HepG2 (cell line): ENCODE data around the gene CRTC2. TPM values are rescaled to one million over a fixed set of nuclear protein-coding genes. Genes with fewer than 3 reads are reported as not detected.
A peak's percentile ranks its signal among the peaks of the same experiment; 100 is the strongest.

ENCODE experiments used
- HNF4A ChIP-seq: sonication (generic); formaldehyde crosslinking; IDR thresholded peaks from 2 replicates; pipeline ENCODE4 v1.4.0; 2020; ENCODE audit warnings: missing genetic modification reagents
- IKZF5 ChIP-seq: IDR thresholded peaks from 2 replicates; pipeline ENCODE4 v1.6.1; 2018; ENCODE audit warnings: missing genetic modification reagents, mild to moderate bottlenecking, missing compliant biosample characterization
- KIAA2018 ChIP-seq: sonication (generic); formaldehyde crosslinking; IDR thresholded peaks from 2 replicates; pipeline ENCODE4 v1.5.0; 2020; ENCODE audit warnings: mild to moderate bottlenecking, missing genetic modification reagents, borderline replicate concordance
- RNF219 ChIP-seq: sonication (generic); formaldehyde crosslinking; IDR thresholded peaks from 2 replicates; pipeline ENCODE4 v1.5.0; 2020; ENCODE audit warnings: mild to moderate bottlenecking, missing genetic modification reagents
- U2AF1 ChIP-seq: fragments of 200-400 bp; formaldehyde crosslinking; optimal IDR thresholded peaks from 2 replicates; pipeline ENCODE3; 2017; ENCODE audit warnings: mild to moderate bottlenecking, low read depth, low read length
- ZBTB38 ChIP-seq: sonication (generic); formaldehyde crosslinking; IDR thresholded peaks from 2 replicates; pipeline ENCODE4 v1.5.1; 2020; ENCODE audit warnings: mild to moderate bottlenecking, missing genetic modification reagents
- ZNF124 ChIP-seq: sonication (generic); formaldehyde crosslinking; IDR thresholded peaks from 2 replicates; pipeline ENCODE4 v1.4.0; 2020; ENCODE audit warnings: missing genetic modification reagents
- ZNF232 ChIP-seq: sonication (generic); formaldehyde crosslinking; IDR thresholded peaks from 2 replicates; pipeline ENCODE4 v1.4.0; 2020; ENCODE audit warnings: missing genetic modification reagents, borderline replicate concordance
- ZNF605 ChIP-seq: sonication (generic); formaldehyde crosslinking; IDR thresholded peaks from 2 replicates; pipeline ENCODE4 v1.8.0; 2022; ENCODE audit warnings: mild to moderate bottlenecking, missing genetic modification reagents
- ZNF616 ChIP-seq: sonication (generic); formaldehyde crosslinking; IDR thresholded peaks from 2 replicates; pipeline ENCODE4 v1.5.0; 2020; ENCODE audit warnings: low read depth, mild to moderate bottlenecking, missing genetic modification reagents
- ZNF644 ChIP-seq: IDR thresholded peaks from 2 replicates; pipeline ENCODE4 v1.6.1; 2016; ENCODE audit warnings: low read depth
- ZNF704 ChIP-seq: sonication (generic); formaldehyde crosslinking; IDR thresholded peaks from 2 replicates; pipeline ENCODE4 v1.8.1; 2023; ENCODE audit warnings: mild to moderate bottlenecking, inconsistent platforms, moderate library complexity, missing genetic modification reagents, borderline replicate concordance
- ZNF747 ChIP-seq: sonication (generic); formaldehyde crosslinking; IDR thresholded peaks from 2 replicates; pipeline ENCODE4 v1.8.1; 2023; ENCODE audit warnings: missing genetic modification reagents, mild to moderate bottlenecking, borderline replicate concordance
- ZNF772 ChIP-seq: sonication (generic); formaldehyde crosslinking; IDR thresholded peaks from 2 replicates; pipeline ENCODE4 v1.5.0; 2020; ENCODE audit warnings: mild to moderate bottlenecking, missing genetic modification reagents
- ZSCAN31 ChIP-seq: sonication (generic); formaldehyde crosslinking; IDR thresholded peaks from 2 replicates; pipeline ENCODE4 v1.5.0; 2020; ENCODE audit warnings: low read depth, mild to moderate bottlenecking, missing genetic modification reagents
- polyA plus RNA-seq, 8 experiments: library from polyadenylated mRNA; depleted of rRNA in 3 of 8; stranded (reverse) in 7 of 8; unstranded in 1 of 8; fragments of >200 nt; fragmentation: Illumina TruSeq in 4 of 8; extraction: Trizol in 4 of 8; gene quantifications; 2 replicates each; pipeline versions ENCODE4 v1.2.1 to v1.2.3, GENCODE V29; 2011 to 2016; ENCODE audit warnings: low read depth in 4 of 8, missing spikeins in 1 of 8, mixed read lengths in 1 of 8; ENCODE audit not compliant: insufficient read depth in 1 of 8
- total RNA-seq, 5 experiments: library from RNA; depleted of rRNA; stranded (reverse); fragments of >200 nt; fragmentation: Illumina TruSeq; extraction: Trizol; gene quantifications; 2 replicates each; pipeline ENCODE4 v1.2.3, GENCODE V29; 2016; ENCODE audit warnings: low read depth in 1 of 5
- TF ChIP-seq, protein P1 (sequence below): IDR thresholded peaks from 2 replicates; pipeline ENCODE4 v1.6.1; 2016; ENCODE audit warnings: missing compliant biosample characterization, missing genetic modification reagents, borderline replicate concordance

Gene CRTC2
- total and polyA plus RNA-seq, 2 of the 13 experiments (the other 11 are each of a cell fraction or from before 2014, with no cell fraction given): 6.1 to 26.7 TPM

- TF ChIP-seq U2AF1: no peak
- TF ChIP-seq ZBTB38 (CRISPR knock-in tag): no peak
- TF ChIP-seq ZNF772: peak; percentile 78
- TF ChIP-seq KIAA2018: no peak
- 0 out of 2 replicates have a peak, but pooled peaks have one; percentile 72 for TF ChIP-seq ZSCAN31 (CRISPR knock-in tag)
- TF ChIP-seq ZNF124 (CRISPR knock-in tag): no peak
- TF ChIP-seq ZNF616 (CRISPR knock-in tag): no peak
- no peak for TF ChIP-seq ZNF704 (CRISPR knock-in tag)
- TF ChIP-seq HNF4A (CRISPR knock-in tag): no peak
- TF ChIP-seq ZNF644: no peak
- 0 out of 2 replicates have a peak, but pooled peaks have one; percentile 49 for TF ChIP-seq ZNF605 (CRISPR knock-in tag)
- TF ChIP-seq ZNF747 (CRISPR knock-in tag): 0 out of 2 replicates have a peak, but pooled peaks have one; percentile 38
- TF ChIP-seq IKZF5 (CRISPR knock-in tag): no peak
- TF ChIP-seq RNF219: no peak
- TF ChIP-seq, protein P1, sequence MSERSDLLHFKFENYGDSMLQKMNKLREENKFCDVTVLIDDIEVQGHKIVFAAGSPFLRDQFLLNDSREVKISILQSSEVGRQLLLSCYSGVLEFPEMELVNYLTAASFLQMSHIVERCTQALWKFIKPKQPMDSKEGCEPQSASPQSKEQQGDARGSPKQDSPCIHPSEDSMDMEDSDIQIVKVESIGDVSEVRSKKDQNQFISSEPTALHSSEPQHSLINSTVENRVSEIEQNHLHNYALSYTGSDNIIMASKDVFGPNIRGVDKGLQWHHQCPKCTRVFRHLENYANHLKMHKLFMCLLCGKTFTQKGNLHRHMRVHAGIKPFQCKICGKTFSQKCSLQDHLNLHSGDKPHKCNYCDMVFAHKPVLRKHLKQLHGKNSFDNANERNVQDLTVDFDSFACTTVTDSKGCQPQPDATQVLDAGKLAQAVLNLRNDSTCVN (CRISPR knock-in tag): no peak
- TF ChIP-seq ZNF232 (CRISPR knock-in tag): no peak
Measured at GRCh38 chr1:153963850-153964331, 5.5 kb upstream of the CRTC2 start (continued).
